Panc1 (cell line): Measurements from ENCODE around the gene ZBTB20.

ENCODE experiments used
- POLR2AphosphoS5 ChIP-seq: IDR thresholded peaks from 2 replicates; pipeline ENCODE4 v1.6.1; 2012; ENCODE audit warnings: mild to moderate bottlenecking, low read depth, low read length, moderate library complexity
- SIN3A ChIP-seq: IDR thresholded peaks from 2 replicates; pipeline ENCODE4 v1.6.1; 2012; ENCODE audit warnings: low read depth, mild to moderate bottlenecking, low read length, moderate library complexity, borderline replicate concordance; ENCODE audit not compliant: insufficient read depth
- TF ChIP-seq, protein P1 (sequence below): fragments of 450-650 bp; IDR thresholded peaks from 2 replicates; pipeline ENCODE4 v1.5.1; 2017; ENCODE audit warnings: mild to moderate bottlenecking

DNA sequence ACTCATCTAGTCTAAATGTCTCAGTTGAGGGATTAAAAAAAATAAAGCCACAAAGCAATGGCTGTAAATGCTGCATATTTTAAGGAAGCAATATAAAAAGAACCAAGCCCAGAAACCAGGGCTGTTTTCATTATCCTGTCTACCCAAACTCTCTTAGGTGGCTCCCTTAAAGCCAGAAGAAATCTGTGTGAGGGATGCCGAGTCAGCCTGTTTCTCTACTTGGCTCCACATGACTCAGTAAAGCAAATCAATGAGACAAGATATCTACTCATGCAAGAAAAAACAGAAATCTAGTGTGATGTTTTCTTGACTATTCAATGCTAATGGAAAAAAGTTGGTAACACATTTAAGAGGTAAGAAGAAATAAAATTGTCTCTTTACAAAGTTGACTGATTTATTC lies 296.2 kb downstream of the ZBTB20 start:
- TF ChIP-seq, protein P1, sequence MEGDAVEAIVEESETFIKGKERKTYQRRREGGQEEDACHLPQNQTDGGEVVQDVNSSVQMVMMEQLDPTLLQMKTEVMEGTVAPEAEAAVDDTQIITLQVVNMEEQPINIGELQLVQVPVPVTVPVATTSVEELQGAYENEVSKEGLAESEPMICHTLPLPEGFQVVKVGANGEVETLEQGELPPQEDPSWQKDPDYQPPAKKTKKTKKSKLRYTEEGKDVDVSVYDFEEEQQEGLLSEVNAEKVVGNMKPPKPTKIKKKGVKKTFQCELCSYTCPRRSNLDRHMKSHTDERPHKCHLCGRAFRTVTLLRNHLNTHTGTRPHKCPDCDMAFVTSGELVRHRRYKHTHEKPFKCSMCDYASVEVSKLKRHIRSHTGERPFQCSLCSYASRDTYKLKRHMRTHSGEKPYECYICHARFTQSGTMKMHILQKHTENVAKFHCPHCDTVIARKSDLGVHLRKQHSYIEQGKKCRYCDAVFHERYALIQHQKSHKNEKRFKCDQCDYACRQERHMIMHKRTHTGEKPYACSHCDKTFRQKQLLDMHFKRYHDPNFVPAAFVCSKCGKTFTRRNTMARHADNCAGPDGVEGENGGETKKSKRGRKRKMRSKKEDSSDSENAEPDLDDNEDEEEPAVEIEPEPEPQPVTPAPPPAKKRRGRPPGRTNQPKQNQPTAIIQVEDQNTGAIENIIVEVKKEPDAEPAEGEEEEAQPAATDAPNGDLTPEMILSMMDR, result no peak
- TF ChIP-seq POLR2AphosphoS5 (no peak), SIN3A (no peak)
